ENCODE results near the gene CDC37. TPM values are rescaled to one million over a fixed set of nuclear protein-coding genes. Genes with fewer than 3 reads are reported as not detected.

Gene CDC37
- polyA plus RNA-seq (2011; rRNA removed) (125 and 152 TPM in 2 replicates), polyA plus RNA-seq (2017; fragmentation: RNase III; extraction: RNeasy Plus Mini Kit Qiagen cat#74134 plus additional on column Dnase treatment) (214 to 236 TPM (median 220 TPM) in 3 replicates), polyA minus RNA-seq (2011; rRNA and poly(A)+ RNA removed) (57.2 and 58.2 TPM in 2 replicates)
- 336 and 384 TPM in 2 replicates for polyA plus RNA-seq (2012; cell fraction: cytosol; rRNA removed)
- 630 and 656 TPM in 2 replicates for polyA plus RNA-seq (2012; cell fraction: nucleus; rRNA removed)

- H3K27ac ChIP-seq, result peak within 1 kb of the TSS; percentile 82 to 94
- peak; percentile 87 to 89 for ATAC-seq
These were observed at the start of gene CDC37 for GRCh38 chr19:10403137-10404021. CDC37 (minus strand) TSS chr19:10403542; CDS start chr19:10403479, 63 bp downstream.

More at GRCh38 chr19:10403137-10404021, at the start of gene CDC37:
- ChIA-PET CTCF (interaction anchor here (0.6 to 11.6 kb wide), 26 partner anchors 12 to 472 kb away, joined by 3 to 172 read pairs (median 4); partner anchors contain the start of genes PDE4A and TYK2), POLR2A (interaction anchor here (1.0 to 2.0 kb wide), 2 partner anchors 13 to 15 kb away, joined by 3 to 4 read pairs; no protein-coding TSS in a partner anchor)
- H3K9me3 ChIP-seq, result no peaks in the 10 kb centered on the region
- DNase-seq (ENCODE audit: low read depth in 1 of 2, low spot score in 1 of 2) (peak; percentile 93 to 95), FAIRE-seq (no peak)
- WGBS (ENCODE audit: missing lambda C conversion rate), result 1% methylated on average over 24 of the region's 69 CpGs
- H3K4me1 ChIP-seq, result peaks cover 23% of the 10 kb centered on the region
- H3K4me3 ChIP-seq, result peak within 1 kb of the TSS; percentile 94
- TF ChIP-seq MAX (IDR thresholded peaks at IDR 0.05) (peak; percentile 68), RARB (CRISPR knock-in tag; IDR thresholded peaks at IDR 0.05) (no peak), EHMT2 (IDR thresholded peaks at IDR 0.05; ENCODE audit: low read depth) (no peak), JUN (IDR thresholded peaks at IDR 0.05) (peak in 1 of 2 experiments; percentile 28; a peak in 2 of 5 replicates), PBX3 (IDR thresholded peaks at IDR 0.05) (no peak), KDM5A (IDR thresholded peaks at IDR 0.05) (0 out of 2 replicates have a peak, but pooled peaks have one; percentile 35), PHF8 (IDR thresholded peaks at IDR 0.05; ENCODE audit: borderline replicate concordance, low read depth) (peak; percentile 75), CHD4 (IDR thresholded peaks at IDR 0.05; ENCODE audit: borderline replicate concordance) (no peak), ATOH8 (CRISPR knock-in tag; IDR thresholded peaks at IDR 0.05; ENCODE audit: low read depth) (no peak), HOXB5 (CRISPR knock-in tag; IDR thresholded peaks at IDR 0.05) (no peak), POLR2AphosphoS2 (conservative IDR thresholded peaks at IDR 0.05; ENCODE audit: low read length) (no peak), NR3C1 (IDR thresholded peaks at IDR 0.05) (no peak), POLR2A (IDR thresholded peaks at IDR 0.05; ENCODE audit: low read length) (peak; percentile 89), NPAS2 (CRISPR knock-in tag; IDR thresholded peaks at IDR 0.05; ENCODE audit: borderline replicate concordance) (no peak), MYC (IDR thresholded peaks at IDR 0.05; ENCODE audit: borderline replicate concordance, low read length) (no peak), CBX2 (IDR thresholded peaks at IDR 0.05; ENCODE audit: borderline replicate concordance, low read depth) (no peak), RFX5 (IDR thresholded peaks at IDR 0.05) (peak; percentile 58; the same call in 1 of the 2 replicates), FOSL2 (IDR thresholded peaks at IDR 0.05) (no peak), FOSL2 (CRISPR knock-in tag; IDR thresholded peaks at IDR 0.05) (peak; percentile 22; the same call in 1 of the 2 replicates), HOXB13 (CRISPR knock-in tag; IDR thresholded peaks at IDR 0.05; ENCODE audit: low read depth) (no peak), HES2 (IDR thresholded peaks at IDR 0.05) (no peak), REST (IDR thresholded peaks at IDR 0.05) (no peak), EP300 (IDR thresholded peaks at IDR 0.05) (no peak), ZNF302 (CRISPR knock-in tag; IDR thresholded peaks at IDR 0.05) (no peak), EHF (CRISPR knock-in tag; IDR thresholded peaks at IDR 0.05) (no peak), USF2 (IDR thresholded peaks at IDR 0.05) (no peak), JUNB (IDR thresholded peaks at IDR 0.05) (no peak), NFE2L2 (conservative IDR thresholded peaks at IDR 0.05; ENCODE audit: low read length) (no peak), BCL3 (IDR thresholded peaks at IDR 0.05) (0 out of 3 replicates have a peak, but pooled peaks have one; percentile 59), HEYL (CRISPR knock-in tag; IDR thresholded peaks at IDR 0.05) (no peak), E2F6 (IDR thresholded peaks at IDR 0.05; ENCODE audit: borderline replicate concordance, low read depth) (no peak)
- H3K4me2 ChIP-seq, result peak within 1 kb of the TSS; percentile 100
